Measurements from ENCODE around the gene STYK1. TPM values are rescaled to one million over a fixed set of nuclear protein-coding genes. Genes with fewer than 3 reads are reported as not detected.

The STYK1 gene
- total and polyA plus RNA-seq, 9 of the 15 experiments (the other 6 are each of a cell fraction or from before 2014, with no cell fraction given), result 0.31 to 1.8 (median 0.64) TPM

GRCh38 chr12:10623131-10623530, 50.7 kb downstream of the STYK1 start:
- ATAC-seq (no peak), FAIRE-seq (no peak), DNase-seq (ENCODE audit: extremely low read depth in 1 of 4, low spot score in 3 of 4) (no peak)
- in situ Hi-C loops (cut with MboI) (no loop called here), intact Hi-C loops (cut with micrococcal nuclease) (no loop called here)
- ChIA-PET POLR2A (no interaction called here), CTCF (ENCODE audit: low intra/inter-chr PET ratio) (no interaction called here)
- BruUV-seq (replicated peaks), result no TSS peak
- Histone ChIP-seq H3K36me3 (ENCODE audit: control insufficient read depth, insufficient read depth, low read length) (no peaks in the 10 kb centered on the region), H3K79me2 (ENCODE audit: control insufficient read depth, insufficient read depth, low read length) (no peaks in the 10 kb centered on the region), H3K9me1 (ENCODE audit: control insufficient read depth, insufficient read depth, low read length) (no peaks in the 10 kb centered on the region), H3K4me2 (ENCODE audit: insufficient read depth, low read length) (no peak overlapping the region), H3K27me3 (ENCODE audit: control insufficient read depth in 2 of 2, insufficient read depth in 2 of 2, low read length in 2 of 2) (no peaks in the 10 kb centered on the region), H3K4me1 (replicated peaks in 1 of 2; ENCODE audit: control insufficient read depth in 2 of 2, insufficient read depth in 2 of 2, low read length in 2 of 2) (peaks cover 0 to 11% of the 10 kb centered on the region in 2 experiments; a peak in 2 of 5 replicates), H3K9me3 (replicated peaks; ENCODE audit: control insufficient read depth, insufficient read depth, low read depth, low read length) (no peaks in the 10 kb centered on the region), H2AFZ (ENCODE audit: low read depth, low read length) (no peak overlapping the region), H4K20me1 (replicated peaks; ENCODE audit: control insufficient read depth, insufficient read depth, low read length) (no peaks in the 10 kb centered on the region), H3K9ac (ENCODE audit: insufficient read depth in 1 of 2, low read depth in 2 of 2, low read length in 2 of 2) (no peak overlapping the region), H3K4me3 (no peak overlapping the region), H3K27ac (ENCODE audit: extremely low read depth, low read depth, low read length) (no peak overlapping the region)
- TF ChIP-seq TFAP4 (CRISPR knock-in tag; IDR thresholded peaks at IDR 0.05; ENCODE audit: borderline replicate concordance), result no peak
- no peak for TF ChIP-seq KLF13 (tag; IDR thresholded peaks at IDR 0.05; ENCODE audit: borderline replicate concordance, low read depth)
- no peak for TF ChIP-seq ZNF232 (CRISPR knock-in tag; IDR thresholded peaks at IDR 0.05)
- TF ChIP-seq, protein P1, sequence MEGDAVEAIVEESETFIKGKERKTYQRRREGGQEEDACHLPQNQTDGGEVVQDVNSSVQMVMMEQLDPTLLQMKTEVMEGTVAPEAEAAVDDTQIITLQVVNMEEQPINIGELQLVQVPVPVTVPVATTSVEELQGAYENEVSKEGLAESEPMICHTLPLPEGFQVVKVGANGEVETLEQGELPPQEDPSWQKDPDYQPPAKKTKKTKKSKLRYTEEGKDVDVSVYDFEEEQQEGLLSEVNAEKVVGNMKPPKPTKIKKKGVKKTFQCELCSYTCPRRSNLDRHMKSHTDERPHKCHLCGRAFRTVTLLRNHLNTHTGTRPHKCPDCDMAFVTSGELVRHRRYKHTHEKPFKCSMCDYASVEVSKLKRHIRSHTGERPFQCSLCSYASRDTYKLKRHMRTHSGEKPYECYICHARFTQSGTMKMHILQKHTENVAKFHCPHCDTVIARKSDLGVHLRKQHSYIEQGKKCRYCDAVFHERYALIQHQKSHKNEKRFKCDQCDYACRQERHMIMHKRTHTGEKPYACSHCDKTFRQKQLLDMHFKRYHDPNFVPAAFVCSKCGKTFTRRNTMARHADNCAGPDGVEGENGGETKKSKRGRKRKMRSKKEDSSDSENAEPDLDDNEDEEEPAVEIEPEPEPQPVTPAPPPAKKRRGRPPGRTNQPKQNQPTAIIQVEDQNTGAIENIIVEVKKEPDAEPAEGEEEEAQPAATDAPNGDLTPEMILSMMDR (IDR thresholded peaks at IDR 0.05 in 2 of 3, conservative IDR thresholded peaks at IDR 0.05 in 1 of 3; ENCODE audit: insufficient read depth in 2 of 3, low read depth in 1 of 3, low read length in 3 of 3), result no peak
- TF ChIP-seq EHMT2 (IDR thresholded peaks at IDR 0.05), result no peak
- TF ChIP-seq E2F8 (IDR thresholded peaks at IDR 0.05; ENCODE audit: low read depth, partially characterized antibody), result no peak
- TF ChIP-seq, protein P2, sequence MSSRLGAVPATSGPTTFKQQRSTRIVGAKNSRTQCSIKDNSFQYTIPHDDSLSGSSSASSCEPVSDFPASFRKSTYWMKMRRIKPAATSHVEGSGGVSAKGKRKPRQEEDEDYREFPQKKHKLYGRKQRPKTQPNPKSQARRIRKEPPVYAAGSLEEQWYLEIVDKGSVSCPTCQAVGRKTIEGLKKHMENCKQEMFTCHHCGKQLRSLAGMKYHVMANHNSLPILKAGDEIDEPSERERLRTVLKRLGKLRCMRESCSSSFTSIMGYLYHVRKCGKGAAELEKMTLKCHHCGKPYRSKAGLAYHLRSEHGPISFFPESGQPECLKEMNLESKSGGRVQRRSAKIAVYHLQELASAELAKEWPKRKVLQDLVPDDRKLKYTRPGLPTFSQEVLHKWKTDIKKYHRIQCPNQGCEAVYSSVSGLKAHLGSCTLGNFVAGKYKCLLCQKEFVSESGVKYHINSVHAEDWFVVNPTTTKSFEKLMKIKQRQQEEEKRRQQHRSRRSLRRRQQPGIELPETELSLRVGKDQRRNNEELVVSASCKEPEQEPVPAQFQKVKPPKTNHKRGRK (tag; IDR thresholded peaks at IDR 0.05), result no peak
- TF ChIP-seq TFE3 (CRISPR knock-in tag; IDR thresholded peaks at IDR 0.05), result no peak
- TF ChIP-seq POLR2B (IDR thresholded peaks at IDR 0.05; ENCODE audit: low read depth, partially characterized antibody), result no peak
- TF ChIP-seq, protein P3, sequence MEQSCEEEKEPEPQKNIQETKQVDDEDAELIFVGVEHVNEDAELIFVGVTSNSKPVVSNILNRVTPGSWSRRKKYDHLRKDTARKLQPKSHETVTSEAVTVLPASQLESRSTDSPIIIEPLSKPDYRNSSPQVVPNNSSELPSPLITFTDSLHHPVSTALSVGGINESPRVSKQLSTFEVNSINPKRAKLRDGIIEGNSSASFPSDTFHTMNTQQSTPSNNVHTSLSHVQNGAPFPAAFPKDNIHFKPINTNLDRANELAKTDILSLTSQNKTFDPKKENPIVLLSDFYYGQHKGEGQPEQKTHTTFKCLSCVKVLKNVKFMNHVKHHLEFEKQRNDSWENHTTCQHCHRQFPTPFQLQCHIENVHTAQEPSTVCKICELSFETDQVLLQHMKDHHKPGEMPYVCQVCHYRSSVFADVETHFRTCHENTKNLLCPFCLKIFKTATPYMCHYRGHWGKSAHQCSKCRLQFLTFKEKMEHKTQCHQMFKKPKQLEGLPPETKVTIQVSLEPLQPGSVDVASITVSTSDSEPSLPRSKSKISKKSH (CRISPR knock-in tag; IDR thresholded peaks at IDR 0.05), result no peak
- no peak for TF ChIP-seq FOS (IDR thresholded peaks at IDR 0.05; ENCODE audit: extremely low read depth, insufficient read length)
- TF ChIP-seq ZNF24 (IDR thresholded peaks at IDR 0.05), result no peak
- TF ChIP-seq CEBPB (tag; IDR thresholded peaks at IDR 0.05), result no peak

All from K562 (cell line).